Measurements from ENCODE around the gene SLIT3.
"Not testable (repeated sequence)": the region's sequence is repeated elsewhere in the genome, so short reads cannot be mapped to it uniquely, and the experiment has no call there.

Gene SLIT3

DNA sequence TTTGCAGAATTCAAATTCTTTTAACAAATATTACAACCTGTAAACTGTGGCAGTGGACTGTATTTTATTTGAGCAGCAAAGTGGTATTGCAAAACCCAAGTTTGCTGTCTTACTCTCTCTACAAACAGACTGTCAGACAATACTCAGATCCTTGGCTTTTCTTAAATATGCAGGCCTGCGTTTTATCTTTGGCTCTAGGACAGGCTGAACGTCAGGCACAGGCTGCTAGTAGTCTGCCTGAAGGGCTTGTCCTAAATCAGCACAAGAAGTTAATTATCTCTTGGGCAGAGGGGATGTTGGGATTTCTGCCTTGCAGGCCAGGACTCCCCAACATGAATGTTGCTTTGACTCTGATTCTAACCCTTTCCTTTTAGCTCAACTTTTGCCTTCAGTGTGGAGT is 147.5 kb downstream of the SLIT3 start:
- no peak overlapping the region for H3K27ac ChIP-seq (ENCODE audit: low read length)
- peaks cover 0 to 21% of the 10 kb centered on the region in 2 donors for H3K4me1 ChIP-seq (ENCODE audit: control insufficient read depth in 1 of 2, insufficient read depth in 2 of 2, low read length in 2 of 2)
- no peak overlapping the region for H3K4me3 ChIP-seq (ENCODE audit: low read depth in 1 of 2, low read length in 2 of 2)
- no peaks in the 10 kb centered on the region for H3K36me3 ChIP-seq (ENCODE audit: control insufficient read depth in 1 of 2, insufficient read depth in 2 of 2, low read length in 2 of 2)
- no peaks in the 10 kb centered on the region for H3K27me3 ChIP-seq (ENCODE audit: low read depth, low read length)
- peaks cover 0 to 4% of the 10 kb centered on the region in 2 donors for H3K9me3 ChIP-seq (ENCODE audit: control insufficient read depth in 1 of 2, low read length in 2 of 2)

- H3K4me3 ChIP-seq (ENCODE audit: low read depth in 1 of 2, low read length in 2 of 2), result no peak overlapping the region
- H3K4me1 ChIP-seq (ENCODE audit: control insufficient read depth in 1 of 2, insufficient read depth in 2 of 2, low read length in 2 of 2), result peaks cover 0 to 21% of the 10 kb centered on the region in 2 donors
- no peaks in the 10 kb centered on the region for H3K9me3 ChIP-seq (ENCODE audit: control insufficient read depth in 1 of 2, low read length in 2 of 2)
- H3K36me3 ChIP-seq (ENCODE audit: control insufficient read depth in 1 of 2, insufficient read depth in 2 of 2, low read length in 2 of 2), result no peaks in the 10 kb centered on the region
- no peak overlapping the region for H3K27ac ChIP-seq (ENCODE audit: low read length)
- no peaks in the 10 kb centered on the region for H3K27me3 ChIP-seq (ENCODE audit: low read depth, low read length)
Measured at GRCh38 chr5:169152946-169153345, 148.0 kb downstream of the SLIT3 start.

GRCh38 chr5:169152453-169152852 is 148.5 kb downstream of the SLIT3 start:
- no peaks in the 10 kb centered on the region for H3K9me3 ChIP-seq (ENCODE audit: control insufficient read depth in 1 of 2, low read length in 2 of 2)
- H3K4me3 ChIP-seq (ENCODE audit: low read depth in 1 of 2, low read length in 2 of 2), result no peak overlapping the region
- H3K27me3 ChIP-seq (ENCODE audit: low read depth, low read length), result no peaks in the 10 kb centered on the region
- H3K36me3 ChIP-seq (ENCODE audit: control insufficient read depth in 1 of 2, insufficient read depth in 2 of 2, low read length in 2 of 2), result no peaks in the 10 kb centered on the region
- H3K4me1 ChIP-seq (ENCODE audit: control insufficient read depth in 1 of 2, insufficient read depth in 2 of 2, low read length in 2 of 2), result peaks cover 0 to 21% of the 10 kb centered on the region in 2 donors
- H3K27ac ChIP-seq (ENCODE audit: low read length), result no peak overlapping the region

GRCh38 chr5:169151051-169151805 is 149.7 kb downstream of the SLIT3 start:
- Histone ChIP-seq H3K4me3 (ENCODE audit: low read depth in 1 of 2, low read length in 2 of 2) (no peak overlapping the region), H3K36me3 (ENCODE audit: control insufficient read depth in 1 of 2, insufficient read depth in 2 of 2, low read length in 2 of 2) (no peaks in the 10 kb centered on the region), H3K9me3 (ENCODE audit: control insufficient read depth in 1 of 2, low read length in 2 of 2) (no peaks in the 10 kb centered on the region), H3K27ac (ENCODE audit: low read length) (no peak overlapping the region), H3K4me1 (ENCODE audit: control insufficient read depth in 1 of 2, insufficient read depth in 2 of 2, low read length in 2 of 2) (peaks cover 0 to 21% of the 10 kb centered on the region in 2 donors), H3K27me3 (ENCODE audit: low read depth, low read length) (no peaks in the 10 kb centered on the region)

DNA sequence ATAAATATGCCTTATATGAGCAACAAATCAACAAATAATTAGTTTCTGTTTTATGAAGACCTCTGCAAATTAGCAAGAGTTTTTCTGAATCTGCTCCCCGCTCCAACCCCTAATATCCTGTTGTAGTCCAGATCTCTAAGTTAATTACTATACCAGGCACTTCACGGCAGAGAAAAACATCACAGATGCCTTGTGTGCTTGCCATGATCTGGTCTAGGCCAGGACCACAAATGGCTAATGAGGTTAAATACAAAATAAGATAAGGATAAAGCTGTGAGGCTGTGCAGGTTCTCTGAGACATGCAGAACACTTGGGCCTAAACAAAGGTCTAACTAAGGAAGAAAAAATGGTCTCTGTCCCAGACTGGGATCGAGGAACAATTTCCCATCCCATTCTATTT is 150.8 kb downstream of the SLIT3 start:
- H3K36me3 ChIP-seq (ENCODE audit: control insufficient read depth in 1 of 2, insufficient read depth in 2 of 2, low read length in 2 of 2), result no peaks in the 10 kb centered on the region
- H3K9me3 ChIP-seq (ENCODE audit: control insufficient read depth in 1 of 2, low read length in 2 of 2), result no peaks in the 10 kb centered on the region
- no peaks in the 10 kb centered on the region for H3K27me3 ChIP-seq (ENCODE audit: low read depth, low read length)
- H3K4me1 ChIP-seq (ENCODE audit: control insufficient read depth in 1 of 2, insufficient read depth in 2 of 2, low read length in 2 of 2), result peaks cover 0 to 21% of the 10 kb centered on the region in 2 donors
- no peak overlapping the region for H3K27ac ChIP-seq (ENCODE audit: low read length)
- no peak overlapping the region for H3K4me3 ChIP-seq (ENCODE audit: low read depth in 1 of 2, low read length in 2 of 2)

GRCh38 chr5:169149317-169149716 is 151.6 kb downstream of the SLIT3 start:
- Histone ChIP-seq H3K4me3 (ENCODE audit: low read depth in 1 of 2, low read length in 2 of 2) (no peak overlapping the region), H3K9me3 (ENCODE audit: control insufficient read depth in 1 of 2, low read length in 2 of 2) (no peaks in the 10 kb centered on the region), H3K27me3 (ENCODE audit: low read depth, low read length) (no peaks in the 10 kb centered on the region), H3K36me3 (ENCODE audit: control insufficient read depth in 1 of 2, insufficient read depth in 2 of 2, low read length in 2 of 2) (no peaks in the 10 kb centered on the region), H3K27ac (ENCODE audit: low read length) (no peak overlapping the region), H3K4me1 (ENCODE audit: control insufficient read depth in 1 of 2, insufficient read depth in 2 of 2, low read length in 2 of 2) (peaks cover 0 to 21% of the 10 kb centered on the region in 2 donors)

GRCh38 chr5:169148138-169148740 is 152.7 kb downstream of the SLIT3 start:
- Histone ChIP-seq H3K9me3 (ENCODE audit: control insufficient read depth in 1 of 2, low read length in 2 of 2) (no peaks in the 10 kb centered on the region), H3K27ac (ENCODE audit: low read length) (no peak overlapping the region), H3K4me3 (ENCODE audit: low read depth in 1 of 2, low read length in 2 of 2) (no peak overlapping the region), H3K36me3 (ENCODE audit: control insufficient read depth in 1 of 2, insufficient read depth in 2 of 2, low read length in 2 of 2) (no peaks in the 10 kb centered on the region), H3K27me3 (ENCODE audit: low read depth, low read length) (no peaks in the 10 kb centered on the region), H3K4me1 (ENCODE audit: control insufficient read depth in 1 of 2, insufficient read depth in 2 of 2, low read length in 2 of 2) (peaks cover 0 to 14% of the 10 kb centered on the region in 2 donors)

- H3K27me3 ChIP-seq (ENCODE audit: low read depth, low read length), result no peaks in the 10 kb centered on the region
- H3K36me3 ChIP-seq (ENCODE audit: control insufficient read depth in 1 of 2, insufficient read depth in 2 of 2, low read length in 2 of 2), result no peaks in the 10 kb centered on the region
- peaks cover 1 to 7% of the 10 kb centered on the region in 2 donors for H3K4me1 ChIP-seq (ENCODE audit: control insufficient read depth in 1 of 2, insufficient read depth in 2 of 2, low read length in 2 of 2)
- H3K27ac ChIP-seq (ENCODE audit: low read length), result no peak overlapping the region
- H3K9me3 ChIP-seq (ENCODE audit: control insufficient read depth in 1 of 2, low read length in 2 of 2), result no peaks in the 10 kb centered on the region
- no peak overlapping the region for H3K4me3 ChIP-seq (ENCODE audit: low read depth in 1 of 2, low read length in 2 of 2)
Measured at GRCh38 chr5:169147534-169147933, 153.4 kb downstream of the SLIT3 start.

DNA sequence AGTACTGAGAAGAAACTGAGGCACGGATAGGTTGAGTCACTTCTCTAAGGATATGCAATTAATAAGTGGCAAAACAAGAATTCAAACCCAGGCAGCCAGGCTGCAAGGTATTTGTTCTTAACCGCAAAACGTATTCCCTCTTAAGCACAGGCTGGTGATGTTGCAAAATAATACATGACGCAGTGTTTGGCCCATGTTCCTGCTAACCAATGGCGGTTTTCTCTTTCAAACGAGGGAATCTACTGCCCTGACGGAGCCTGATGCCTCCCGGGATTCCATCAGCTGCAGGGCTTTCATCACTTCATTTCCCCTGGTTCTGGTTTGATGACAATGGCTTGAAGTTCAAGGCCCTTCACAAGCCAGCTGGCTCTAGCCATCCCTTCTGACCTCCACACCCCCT is 154.8 kb downstream of the SLIT3 start:
- Histone ChIP-seq H3K9me3 (ENCODE audit: control insufficient read depth in 1 of 2, low read length in 2 of 2) (no peaks in the 10 kb centered on the region), H3K4me1 (ENCODE audit: control insufficient read depth in 1 of 2, insufficient read depth in 2 of 2, low read length in 2 of 2) (peaks cover 0 to 5% of the 10 kb centered on the region in 2 donors), H3K27ac (ENCODE audit: low read length) (no peak overlapping the region), H3K4me3 (ENCODE audit: low read depth in 1 of 2, low read length in 2 of 2) (no peak overlapping the region), H3K36me3 (ENCODE audit: control insufficient read depth in 1 of 2, insufficient read depth in 2 of 2, low read length in 2 of 2) (no peaks in the 10 kb centered on the region), H3K27me3 (ENCODE audit: low read depth, low read length) (no peaks in the 10 kb centered on the region)

DNA sequence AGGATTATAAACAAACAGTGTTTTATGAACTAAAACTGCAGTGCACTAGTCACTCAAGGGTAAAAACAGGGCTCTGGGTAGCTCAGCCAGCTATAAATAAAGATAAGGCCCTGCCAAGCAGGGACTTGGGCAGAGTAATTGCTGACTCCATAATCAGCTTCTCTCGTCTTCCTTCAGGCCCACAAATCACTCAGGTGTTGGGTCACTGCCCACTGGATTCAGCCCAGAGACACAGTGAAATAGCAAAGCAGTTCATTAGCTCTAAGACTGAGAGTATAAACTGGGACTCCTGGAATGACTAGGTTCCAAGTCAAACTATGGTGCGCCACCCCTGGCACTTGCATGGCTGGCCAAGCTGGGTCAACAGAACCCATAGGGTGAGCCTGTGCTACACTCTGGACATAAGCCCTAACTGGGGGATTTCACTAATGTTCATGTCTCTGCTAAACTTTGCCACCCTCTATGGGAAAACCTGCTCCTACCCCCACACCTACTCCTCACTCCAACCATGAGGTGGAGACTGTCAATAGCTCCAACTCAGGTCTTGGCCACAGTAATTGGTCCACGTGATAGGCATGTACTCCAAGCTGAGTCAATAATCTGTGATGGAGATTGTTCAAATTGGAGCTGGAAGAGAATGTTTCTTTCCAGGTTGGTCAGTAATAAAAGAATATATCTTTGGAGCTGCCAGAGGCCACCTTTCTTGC is 158.5 kb downstream of the SLIT3 start:
- no peaks in the 10 kb centered on the region for H3K27me3 ChIP-seq (ENCODE audit: low read depth, low read length)
- H3K4me3 ChIP-seq (ENCODE audit: low read depth in 1 of 2, low read length in 2 of 2), result no peak overlapping the region
- no peaks in the 10 kb centered on the region for H3K36me3 ChIP-seq (ENCODE audit: control insufficient read depth in 1 of 2, insufficient read depth in 2 of 2, low read length in 2 of 2)
- no peak overlapping the region for H3K27ac ChIP-seq (ENCODE audit: low read length)
- H3K9me3 ChIP-seq (ENCODE audit: control insufficient read depth in 1 of 2, low read length in 2 of 2), result no peaks in the 10 kb centered on the region
- H3K4me1 ChIP-seq (ENCODE audit: control insufficient read depth in 1 of 2, insufficient read depth in 2 of 2, low read length in 2 of 2), result peaks cover 0 to 10% of the 10 kb centered on the region in 2 donors

GRCh38 chr5:169140215-169140614 is 160.7 kb downstream of the SLIT3 start:
- H3K9me3 ChIP-seq (ENCODE audit: control insufficient read depth in 1 of 2, low read length in 2 of 2); H3K27ac ChIP-seq (ENCODE audit: low read length); H3K4me3 ChIP-seq (ENCODE audit: low read depth in 1 of 2, low read length in 2 of 2); H3K27me3 ChIP-seq (ENCODE audit: low read depth, low read length); H3K36me3 ChIP-seq (ENCODE audit: control insufficient read depth in 1 of 2, insufficient read depth in 2 of 2, low read length in 2 of 2); H3K4me1 ChIP-seq (ENCODE audit: control insufficient read depth in 1 of 2, insufficient read depth in 2 of 2, low read length in 2 of 2): not testable (repeated sequence)
